Medulla oblongata (tissue), 1 donor: ENCODE results near the gene NRG3.

Experiments used
- DNase-seq: peaks from one replicate; pipeline ENCODE4 v3.0.0-alpha.2; 2015; ENCODE audit errors: extremely low spot score

Gene NRG3

GRCh38 chr10:82814635-82815034, 939.6 kb downstream of the NRG3 start:
- no peak for DNase-seq

- DNase-seq, result no peak
Observed at GRCh38 chr10:82815680-82816079, 940.7 kb downstream of the NRG3 start.

GRCh38 chr10:82817676-82818422, 942.9 kb downstream of the NRG3 start:
- DNase-seq, result no peak

GRCh38 chr10:82821043-82821442, 946.0 kb downstream of the NRG3 start:
- no peak for DNase-seq

GRCh38 chr10:82826132-82826531, 951.1 kb downstream of the NRG3 start:
- no peak for DNase-seq

- no peak for DNase-seq
Observed at GRCh38 chr10:82827901-82828300, 952.9 kb downstream of the NRG3 start.

GRCh38 chr10:82847242-82847641, 972.2 kb downstream of the NRG3 start:
- no peak for DNase-seq

GRCh38 chr10:82850191-82850590, 975.2 kb downstream of the NRG3 start:
- no peak for DNase-seq

- DNase-seq, result no peak
Observed at GRCh38 chr10:82856957-82857613, 982.1 kb downstream of the NRG3 start.

GRCh38 chr10:82861889-82862288, 986.9 kb downstream of the NRG3 start:
- no peak for DNase-seq

- DNase-seq, result no peak
Observed at GRCh38 chr10:82865366-82865765, 990.4 kb downstream of the NRG3 start.

- no peak for DNase-seq
Observed at GRCh38 chr10:82866424-82867020, 991.5 kb downstream of the NRG3 start.

GRCh38 chr10:82867056-82867455, 992.1 kb downstream of the NRG3 start:
- no peak for DNase-seq

- no peak for DNase-seq
Observed at GRCh38 chr10:82874671-82875070, 999.7 kb downstream of the NRG3 start.

- DNase-seq, result no peak
Observed at GRCh38 chr10:82880776-82881290, 1005.8 kb downstream of the NRG3 start.

- no peak for DNase-seq
Observed at GRCh38 chr10:82882722-82883121, 1007.7 kb downstream of the NRG3 start.

- no peak for DNase-seq
Observed at GRCh38 chr10:82883603-82884002, 1008.6 kb downstream of the NRG3 start.

- no peak for DNase-seq
Observed at GRCh38 chr10:82887488-82887887, 1012.5 kb downstream of the NRG3 start.

- DNase-seq, result no peak
Observed at GRCh38 chr10:82888809-82889455, 1013.9 kb downstream of the NRG3 start.

GRCh38 chr10:82889728-82890127, 1014.7 kb downstream of the NRG3 start:
- peak; percentile 32 for DNase-seq

- no peak for DNase-seq
Observed at GRCh38 chr10:82890573-82890972, 1015.6 kb downstream of the NRG3 start.

GRCh38 chr10:82908096-82908495, 1033.1 kb downstream of the NRG3 start:
- DNase-seq, result no peak
